Measurements from ENCODE around the gene OLFML3.
"Not testable (repeated sequence)": the region's sequence is repeated elsewhere in the genome, so short reads cannot be mapped to it uniquely, and the experiment has no call there.

The OLFML3 gene

GRCh38 chr1:113978863-113979702 lies at the start of gene OLFML3:
TSS of gene OLFML3 (plus strand) at chr1:113979474. CDS start at chr1:113979517, 43 bp downstream.
- DNase-seq = peak; percentile 87

GRCh38 chr1:113929750-113930498 lies 49.4 kb upstream of the OLFML3 start:
- DNase-seq = no peak

- DNase-seq = no peak
These were observed 48.6 kb upstream of the OLFML3 start for GRCh38 chr1:113930499-113931161.

- no peak for DNase-seq
These were observed 47.8 kb upstream of the OLFML3 start for GRCh38 chr1:113931451-113931851.

- DNase-seq = no peak
These were observed 45.3 kb upstream of the OLFML3 start for GRCh38 chr1:113934006-113934405.

- no peak for DNase-seq
These were observed 44.7 kb upstream of the OLFML3 start for GRCh38 chr1:113934511-113935055.

GRCh38 chr1:113935176-113935575 lies 44.1 kb upstream of the OLFML3 start:
- DNase-seq = no peak

- DNase-seq = no peak
These were observed 43.3 kb upstream of the OLFML3 start for GRCh38 chr1:113935970-113936369.

GRCh38 chr1:113937146-113937545 lies 42.1 kb upstream of the OLFML3 start:
- DNase-seq = no peak

- no peak for DNase-seq
These were observed 41.1 kb upstream of the OLFML3 start for GRCh38 chr1:113938192-113938591.

- no peak for DNase-seq
These were observed 38.7 kb upstream of the OLFML3 start for GRCh38 chr1:113940365-113941244.

- DNase-seq = no peak
These were observed 38.1 kb upstream of the OLFML3 start for GRCh38 chr1:113941245-113941559.

GRCh38 chr1:113942527-113942926 lies 36.7 kb upstream of the OLFML3 start:
- no peak for DNase-seq

GRCh38 chr1:113943028-113943811 lies 36.1 kb upstream of the OLFML3 start:
- no peak for DNase-seq

- no peak for DNase-seq
These were observed 33.9 kb upstream of the OLFML3 start for GRCh38 chr1:113945329-113945728.

- DNase-seq = no peak
These were observed 33.2 kb upstream of the OLFML3 start for GRCh38 chr1:113946112-113946511.

- no peak for DNase-seq
These were observed 32.4 kb upstream of the OLFML3 start for GRCh38 chr1:113946678-113947387.

- no peak for DNase-seq
These were observed 31.7 kb upstream of the OLFML3 start for GRCh38 chr1:113947388-113948107.

GRCh38 chr1:113948151-113948550 lies 31.1 kb upstream of the OLFML3 start:
- DNase-seq = not testable (repeated sequence)

- peak; percentile 7 for DNase-seq
These were observed 30.3 kb upstream of the OLFML3 start for GRCh38 chr1:113949007-113949406.
